ENCODE data around the gene MAP4K4.
"Not testable (repeated sequence)": the region's sequence is repeated elsewhere in the genome, so short reads cannot be mapped to it uniquely, and the experiment has no call there.

MAP4K4 gene

DNA sequence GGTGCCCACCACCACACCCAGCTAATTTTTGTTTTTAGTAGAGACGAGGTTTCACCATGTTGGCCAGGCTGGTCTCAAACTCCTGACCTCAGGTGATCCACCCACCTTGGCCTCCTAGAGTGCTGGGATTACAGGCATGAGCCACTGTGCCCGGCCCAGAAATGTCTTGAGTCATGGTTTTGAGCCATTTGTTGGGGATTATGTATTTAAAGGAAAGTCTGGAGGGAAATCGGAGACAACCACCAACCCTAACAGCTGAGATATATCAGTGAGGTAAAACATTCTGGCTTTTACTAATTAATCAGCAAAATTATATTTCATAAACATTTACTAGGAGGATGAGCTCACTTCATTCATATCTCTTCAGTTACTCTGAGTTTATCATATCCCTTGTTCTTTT, 72.2 kb downstream of the MAP4K4 start:
- not testable (repeated sequence) for DNase-seq

DNA sequence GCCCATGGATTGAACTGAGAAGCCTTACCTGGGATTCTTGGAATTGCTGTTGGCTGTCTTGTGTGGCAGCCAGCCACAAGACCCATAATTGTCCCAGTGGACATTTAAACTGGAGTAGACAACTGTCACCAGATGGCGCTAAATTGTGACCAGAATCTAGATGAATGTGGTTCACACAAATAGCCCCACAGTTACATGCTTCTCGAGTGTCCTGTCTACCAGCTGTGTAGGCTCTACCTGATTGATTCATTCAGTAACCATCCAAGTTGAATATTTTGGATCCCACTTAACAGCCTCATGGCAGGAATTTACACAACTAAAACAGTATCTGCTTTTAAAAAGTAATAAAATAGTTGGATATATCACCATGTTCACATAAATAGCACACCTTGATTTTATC, 73.2 kb downstream of the MAP4K4 start:
- DNase-seq, result peak in 1 of 2 donors; percentile 33

DNA sequence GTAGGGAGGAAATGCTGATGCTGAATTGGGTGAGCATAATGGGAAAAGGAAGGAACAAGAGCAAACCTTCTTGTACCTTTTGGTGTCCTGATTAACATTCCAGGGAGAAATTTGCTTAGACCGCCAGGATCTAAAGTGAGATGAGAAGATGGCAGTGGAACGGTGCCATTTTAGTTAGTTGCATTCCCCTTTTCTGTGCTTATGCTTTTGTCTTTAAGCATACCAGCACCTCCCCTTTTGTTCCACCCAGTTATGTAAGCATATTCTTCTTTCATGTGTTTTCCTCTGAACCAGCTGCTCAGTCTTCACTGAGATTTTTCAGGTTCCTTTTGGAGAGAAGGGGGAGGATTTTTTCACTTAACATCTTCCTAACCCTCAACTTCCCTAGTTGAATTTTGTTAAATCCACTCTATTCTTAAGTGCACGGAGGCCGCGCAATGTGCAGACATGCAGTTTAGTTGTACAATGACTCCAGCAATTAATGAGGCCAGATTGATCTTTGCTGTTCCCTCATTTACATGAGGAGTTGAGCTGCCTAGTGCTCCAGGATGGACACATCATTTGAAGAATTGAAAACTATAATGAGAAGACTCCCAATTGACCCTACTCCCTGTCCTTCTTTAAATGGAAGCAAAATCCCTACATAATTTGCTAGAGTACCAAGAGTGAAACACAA, 73.9 kb downstream of the MAP4K4 start:
- no peak for DNase-seq

DNA sequence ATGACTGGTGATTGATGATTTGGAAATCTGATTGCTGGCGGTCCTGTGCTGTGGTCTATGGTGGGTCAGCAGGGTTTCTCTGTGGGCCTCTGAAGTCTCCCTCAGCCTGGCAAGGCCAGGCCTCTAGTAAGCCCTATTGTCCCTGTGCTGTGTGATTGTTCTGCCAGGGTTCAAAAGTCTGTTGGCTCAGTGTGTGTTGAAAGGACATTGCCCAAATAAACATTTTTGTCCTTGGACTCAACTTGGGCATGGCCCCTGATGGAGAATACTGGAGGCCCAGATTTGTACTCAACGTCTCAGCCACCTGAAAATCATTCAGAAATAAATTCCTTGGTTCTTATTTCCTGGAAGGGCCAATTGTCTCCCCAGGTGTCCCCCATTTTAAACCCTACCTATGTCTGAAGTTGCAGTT, 74.4 kb downstream of the MAP4K4 start:
- DNase-seq, result no peak

DNA sequence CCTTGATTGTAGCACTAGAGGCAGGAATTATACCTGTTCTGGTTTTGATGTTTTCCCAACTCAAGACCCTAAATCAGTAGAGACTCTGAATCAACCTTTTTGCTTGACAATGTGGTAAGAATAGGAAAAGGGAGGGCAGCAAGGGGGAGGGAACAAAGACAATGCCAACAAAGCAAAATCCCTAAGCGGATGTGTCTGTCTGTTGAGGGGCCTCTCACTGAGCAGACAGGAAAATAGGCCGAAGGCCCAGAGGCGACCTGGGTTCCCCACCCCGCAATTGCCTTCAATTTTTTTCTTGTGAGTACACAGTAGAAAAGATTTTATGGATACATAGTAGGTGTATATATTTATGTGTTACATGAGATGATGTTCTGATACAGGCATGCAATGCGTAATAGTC, 75.6 kb downstream of the MAP4K4 start:
- no peak for DNase-seq

DNA sequence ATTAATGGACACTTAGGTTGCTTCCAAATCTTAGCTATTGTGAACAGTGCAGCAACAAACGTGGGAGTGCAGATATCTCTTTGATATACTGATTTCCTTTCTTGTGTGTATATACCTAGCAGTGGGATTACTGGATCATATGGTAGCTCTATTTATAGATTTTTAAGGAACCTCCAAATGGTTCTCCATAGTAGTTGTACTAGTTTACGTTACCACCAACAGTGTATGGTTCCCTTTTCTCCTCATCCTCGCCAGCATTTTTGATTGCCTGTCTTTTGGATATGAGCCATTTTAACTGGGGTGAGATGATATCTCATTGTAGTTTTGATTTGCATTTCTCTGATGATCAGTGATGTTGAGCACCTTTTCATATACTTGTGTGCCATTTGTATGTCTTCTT, 76.5 kb downstream of the MAP4K4 start:
- DNase-seq, result not testable (repeated sequence)

DNA sequence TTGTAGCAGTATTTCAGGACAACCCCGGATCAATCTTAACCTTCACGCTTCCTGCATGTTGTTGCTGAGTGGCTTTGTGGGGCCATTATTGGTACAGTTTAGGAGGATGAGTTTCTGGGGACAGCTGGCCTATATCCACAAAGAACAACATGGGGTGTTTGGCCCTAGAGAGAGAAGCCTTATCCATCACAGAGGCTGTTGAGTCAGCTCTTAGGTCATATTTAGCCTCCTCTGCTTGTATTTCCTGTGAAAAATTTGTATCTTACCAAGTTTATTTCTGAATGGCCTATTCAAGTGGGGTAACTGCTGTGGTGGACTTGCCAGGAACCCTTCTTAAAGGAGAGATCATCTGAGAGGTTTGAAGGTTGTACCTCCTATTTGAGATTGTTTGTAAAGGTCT, 77.6 kb downstream of the MAP4K4 start:
- DNase-seq, result no peak

DNA sequence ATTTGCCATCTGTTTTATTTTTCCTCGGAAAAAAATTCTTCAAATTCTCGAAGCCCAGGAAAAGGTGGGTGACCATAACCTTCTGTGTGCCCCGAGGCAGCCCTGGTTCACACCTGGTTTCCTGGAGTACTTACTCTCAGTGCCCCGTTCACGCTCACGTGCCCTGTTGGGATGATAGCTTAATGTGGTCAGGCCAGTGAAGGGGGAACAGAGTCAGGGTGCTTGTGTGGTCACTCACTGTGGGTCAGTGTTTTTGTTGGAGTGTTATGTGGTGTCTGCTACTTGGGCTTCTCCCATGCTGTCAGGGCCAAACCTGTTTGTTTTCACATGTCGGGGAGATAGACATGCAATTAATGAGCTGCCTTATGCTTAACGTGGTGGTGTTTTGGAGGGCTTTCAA, 78.1 kb downstream of the MAP4K4 start:
- no peak for DNase-seq

DNA sequence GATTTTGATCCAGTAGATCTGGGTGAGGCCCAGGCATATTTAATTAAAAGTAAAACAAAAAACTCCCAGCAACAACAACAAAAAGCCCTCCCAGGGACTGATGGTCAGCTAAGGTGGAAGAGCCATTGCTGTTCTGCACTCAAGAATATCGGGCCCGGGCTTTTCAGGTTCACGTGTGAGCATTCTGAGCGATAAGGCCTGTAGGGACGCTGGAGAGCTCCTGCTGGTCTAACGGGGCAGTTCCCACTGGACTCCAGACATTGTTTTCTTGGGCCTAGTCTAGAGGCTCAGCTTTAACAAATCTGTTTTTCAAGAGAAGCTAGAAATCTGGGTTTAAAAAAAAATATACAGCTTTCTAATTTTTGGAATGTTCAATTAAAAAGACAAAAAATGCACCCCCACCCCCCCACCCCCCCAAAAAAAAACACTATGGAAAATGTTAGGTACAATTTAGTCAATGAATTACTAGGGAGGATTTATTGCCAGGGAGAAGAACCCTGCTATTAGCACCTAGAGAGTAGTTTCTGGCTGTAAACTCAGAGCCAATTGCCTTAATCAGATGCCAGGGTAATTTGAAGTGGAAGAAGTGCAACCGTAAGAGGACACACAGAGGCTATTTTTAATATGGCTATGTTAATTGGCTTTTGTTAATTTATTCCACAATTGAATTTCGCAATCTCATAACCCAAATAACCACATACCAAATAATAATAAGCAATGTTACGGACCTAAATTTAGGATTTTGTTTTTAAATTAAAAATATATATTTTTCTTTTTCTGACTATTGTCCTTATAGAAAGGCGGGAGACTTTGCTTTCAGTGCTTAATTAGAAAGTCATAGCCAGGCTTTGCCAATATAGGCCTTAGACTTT, 78.9 kb downstream of the MAP4K4 start:
- no peak for DNase-seq

DNA sequence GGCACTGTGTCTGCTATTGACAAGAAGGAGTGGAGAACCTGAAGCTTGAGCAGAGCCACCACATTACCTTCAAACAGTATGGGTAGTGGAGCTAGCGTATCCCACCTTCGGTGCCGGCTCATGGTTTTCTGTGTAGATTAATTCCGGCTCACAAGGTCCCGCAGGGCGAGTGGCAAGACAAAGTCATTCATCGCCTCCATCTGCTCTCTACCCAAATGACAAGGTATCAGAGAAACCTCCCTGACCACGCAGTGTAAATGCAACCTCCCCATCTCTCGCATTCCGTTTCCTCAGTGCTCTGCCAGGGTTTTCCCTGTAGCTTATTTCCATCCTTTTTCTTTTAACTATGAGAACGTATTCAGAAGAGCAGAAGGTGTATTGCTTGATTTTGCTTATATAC, 79.8 kb downstream of the MAP4K4 start:
- no peak for DNase-seq

DNA sequence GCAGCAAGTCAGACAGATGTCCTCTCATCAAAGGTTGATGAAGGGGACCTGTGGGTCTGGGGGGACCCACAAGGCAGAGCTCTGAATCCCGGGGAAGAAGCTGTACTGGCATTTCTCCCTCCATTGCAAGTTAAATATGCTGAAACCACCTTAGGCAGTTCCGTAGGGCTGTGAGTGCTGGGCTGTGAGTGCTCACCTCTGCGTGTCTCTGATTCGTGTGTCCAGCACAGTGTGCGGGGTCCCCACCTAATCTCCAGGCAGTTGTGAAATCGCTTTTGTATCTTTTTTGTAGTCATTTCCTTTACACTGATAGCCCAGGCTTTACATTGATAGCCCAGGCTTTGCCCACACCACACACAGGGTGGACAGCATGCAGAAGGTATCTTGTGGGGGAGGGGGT, 80.6 kb downstream of the MAP4K4 start:
- DNase-seq, result no peak

DNA sequence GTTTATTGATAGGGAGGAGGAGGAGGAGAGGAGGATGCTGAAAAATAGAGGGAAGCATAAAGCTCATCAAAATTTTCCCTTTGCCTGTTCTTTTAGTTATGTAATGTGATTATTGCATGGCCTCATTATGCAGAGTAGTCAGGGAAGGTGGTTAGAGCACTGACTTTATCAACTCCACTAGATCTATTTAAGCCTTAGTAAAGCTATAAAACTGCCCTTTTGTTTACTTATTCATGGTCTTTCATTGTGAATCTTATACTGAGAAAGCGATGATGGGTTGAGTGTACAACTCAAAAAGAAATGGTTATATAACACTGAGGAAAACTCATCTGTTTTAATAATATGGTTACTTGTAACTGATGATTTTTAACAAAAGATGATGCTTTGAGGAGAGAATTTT, 81.7 kb downstream of the MAP4K4 start:
- no peak for DNase-seq

DNA sequence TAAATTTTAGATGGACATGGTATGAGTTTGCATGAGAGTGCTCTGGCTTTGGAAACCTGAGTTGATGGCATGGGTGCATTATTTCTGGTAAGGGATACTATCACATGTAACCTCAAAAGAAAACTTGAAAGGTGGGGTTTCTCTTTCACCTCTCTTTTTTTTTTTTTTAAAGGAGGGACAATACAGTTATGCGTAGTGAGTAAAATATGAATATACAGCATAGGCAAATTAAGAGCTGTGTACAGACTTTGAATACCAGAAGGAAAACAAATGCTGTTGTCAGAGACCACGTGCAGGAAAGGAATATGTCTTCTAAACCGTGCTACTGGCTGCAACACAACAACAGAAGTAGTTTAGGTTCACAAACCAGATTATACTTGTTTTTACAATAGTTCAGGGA, 82.1 kb downstream of the MAP4K4 start:
- DNase-seq, result no peak

DNA sequence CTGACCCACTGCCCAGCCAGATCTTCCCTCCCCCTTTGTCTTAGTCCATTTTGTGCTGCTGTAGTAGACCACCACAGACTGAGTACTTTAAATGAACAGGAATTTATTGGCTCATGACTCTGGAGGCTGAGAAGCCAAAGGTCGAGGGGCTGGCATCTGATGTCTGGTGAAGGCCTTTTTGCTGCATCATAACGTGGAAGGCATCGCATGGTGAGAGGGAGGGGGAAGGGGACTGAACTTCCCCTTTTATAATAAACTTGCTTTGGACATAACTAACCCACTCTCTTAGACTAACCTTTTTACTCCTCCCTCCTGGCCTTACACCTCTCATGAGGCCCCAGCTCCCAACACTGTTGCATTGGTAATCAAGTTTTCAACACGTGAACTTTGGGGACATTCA, 83.8 kb downstream of the MAP4K4 start:
- peak in 1 of 2 donors; percentile 33 for DNase-seq

DNA sequence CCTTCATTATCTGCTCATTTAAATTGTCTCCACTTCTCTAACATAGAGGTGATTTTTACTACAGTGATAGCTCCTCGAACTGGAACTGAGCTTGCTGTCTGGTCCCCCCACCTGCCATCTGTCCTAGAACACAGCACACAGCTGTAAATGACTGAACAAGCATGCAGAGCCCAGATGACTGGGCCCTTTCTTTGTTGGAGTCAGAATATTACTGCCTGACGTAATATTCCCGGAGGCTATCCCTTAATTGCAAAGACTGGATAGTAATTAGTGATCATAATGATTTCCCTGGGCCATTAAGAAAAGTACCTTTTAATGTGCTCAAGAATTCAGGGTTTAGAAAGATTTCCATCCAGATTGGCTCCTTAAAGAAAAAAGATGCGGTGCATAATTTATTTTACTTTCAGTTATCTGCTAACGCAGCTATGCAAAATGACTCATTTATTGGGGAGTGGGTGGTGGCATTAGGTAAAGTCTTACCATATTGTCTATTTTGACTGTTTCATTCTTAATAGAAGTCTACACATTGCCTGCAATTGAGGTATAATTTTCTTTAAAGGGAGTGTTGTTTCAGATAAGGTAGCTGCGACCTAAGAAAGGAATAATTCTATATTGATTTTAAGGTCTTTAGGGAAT, 84.4 kb downstream of the MAP4K4 start:
- DNase-seq, result no peak

DNA sequence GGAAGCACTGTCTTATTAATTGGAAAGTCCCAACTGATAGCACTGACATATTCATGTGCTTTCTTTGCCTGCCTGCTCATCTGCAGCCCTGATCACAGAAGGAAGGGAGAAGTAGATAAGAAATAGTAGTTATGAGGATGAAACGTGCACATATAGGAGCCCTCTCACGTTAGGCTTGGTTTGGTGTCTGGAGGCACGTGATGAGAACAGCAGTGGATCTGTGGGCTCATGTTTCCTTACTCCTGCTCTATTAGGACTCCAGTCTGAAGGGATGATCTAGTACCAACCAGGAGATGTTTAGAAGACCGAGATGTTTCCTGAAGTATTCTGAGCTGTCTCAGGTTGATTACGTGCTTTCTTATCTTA, 84.9 kb downstream of the MAP4K4 start:
- DNase-seq, result no peak

DNA sequence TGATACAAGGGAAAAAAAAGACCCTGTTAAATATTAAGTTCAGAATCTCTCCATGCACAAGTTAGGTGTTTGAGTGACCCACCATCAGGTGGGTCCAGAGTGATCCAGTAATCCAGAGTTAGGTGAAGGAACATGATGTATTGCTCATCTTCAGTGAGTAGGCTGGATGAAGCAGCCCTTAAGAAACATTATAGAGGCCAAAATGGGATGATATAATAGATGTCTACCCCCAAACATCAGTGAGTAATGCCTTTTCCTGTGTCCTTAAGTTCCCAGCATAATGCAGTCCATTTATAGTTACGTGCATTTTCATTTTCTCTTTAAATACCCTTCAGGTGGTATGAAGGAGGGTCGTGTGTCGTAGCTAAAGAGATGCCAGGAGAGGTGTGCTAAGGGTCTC, 89.6 kb downstream of the MAP4K4 start:
- no peak for DNase-seq

DNA sequence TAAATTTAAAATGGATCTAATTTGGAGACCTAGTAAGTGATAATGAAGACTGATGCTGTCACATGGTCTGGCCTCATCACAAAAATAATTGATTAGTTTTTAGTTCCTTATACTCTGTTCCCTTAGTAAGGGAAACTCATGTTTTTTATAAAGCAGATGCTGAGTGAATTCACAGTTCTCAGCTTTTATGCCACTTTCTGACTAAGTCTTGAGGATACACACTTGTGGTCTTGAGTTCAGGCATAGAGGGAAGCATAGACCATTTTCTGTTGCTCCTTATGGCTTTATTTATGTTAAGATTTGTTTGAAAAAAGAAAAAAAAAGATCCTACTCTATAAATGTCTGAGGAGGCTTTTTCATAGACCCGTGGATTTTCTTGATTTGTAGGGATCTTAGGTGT, 91.1 kb downstream of the MAP4K4 start:
- no peak for DNase-seq

DNA sequence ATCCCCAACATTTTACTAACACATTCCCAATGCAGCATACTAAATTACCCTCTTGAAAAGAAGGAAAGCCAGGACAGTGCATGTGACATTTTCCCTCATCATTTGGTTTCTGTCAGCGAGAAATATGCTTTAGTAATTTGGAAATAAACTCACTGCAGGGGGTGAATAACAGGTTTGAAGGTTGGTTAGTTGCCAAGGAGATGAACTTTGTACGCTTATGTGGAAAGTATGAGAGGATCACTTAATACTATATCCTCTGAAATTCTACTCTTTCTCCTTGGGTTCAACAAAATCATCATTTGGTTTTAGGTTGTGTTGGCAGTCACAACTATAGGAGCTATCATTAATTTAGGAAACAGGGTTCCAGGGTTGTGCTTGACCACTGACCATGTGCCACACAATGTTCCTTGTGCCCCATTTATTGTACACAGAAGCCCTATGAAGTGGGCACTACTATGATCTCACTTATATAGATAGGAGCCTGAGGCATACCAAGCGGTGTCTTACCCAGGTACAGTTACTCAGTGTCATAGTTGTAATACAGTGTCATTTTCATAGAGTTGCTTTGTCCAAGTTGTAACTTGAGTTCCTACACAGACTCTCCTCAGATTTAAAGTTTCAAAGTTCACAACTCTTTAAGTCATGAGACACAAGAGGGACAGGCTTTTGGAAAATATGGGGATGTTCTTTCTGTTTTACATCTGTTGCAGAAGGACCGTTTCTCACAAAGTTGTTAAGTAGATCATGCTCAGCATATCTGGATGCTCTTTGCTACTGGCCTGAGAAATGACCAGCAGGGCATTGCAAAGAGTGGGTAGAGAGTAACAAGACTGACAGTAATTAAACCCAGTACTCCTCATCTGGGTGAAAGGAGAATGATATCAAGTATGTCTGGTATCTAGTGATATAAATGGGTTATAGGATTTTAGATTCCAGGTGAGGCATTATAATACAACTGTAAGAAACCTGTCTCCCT, 91.8 kb downstream of the MAP4K4 start:
- DNase-seq, result no peak

DNA sequence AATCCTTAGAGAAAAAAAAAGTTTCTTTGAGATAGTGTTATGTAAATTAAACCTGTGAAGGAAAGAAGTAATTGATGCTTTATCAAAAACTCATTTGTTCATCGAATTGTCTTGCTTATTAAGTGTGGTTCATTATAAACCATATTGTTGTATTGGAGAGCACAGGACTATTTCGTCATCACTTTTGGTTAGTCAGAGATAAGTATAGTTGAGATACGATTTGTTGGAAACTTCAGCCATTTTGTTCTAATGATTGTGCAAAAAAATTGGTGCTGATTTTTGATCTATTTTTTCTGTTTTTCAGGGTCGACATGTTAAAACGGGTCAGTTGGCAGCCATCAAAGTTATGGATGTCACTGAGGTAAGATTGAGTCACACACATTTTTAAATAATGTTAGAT, 92.9 kb downstream of the MAP4K4 start:
- DNase-seq, result no peak

DNA sequence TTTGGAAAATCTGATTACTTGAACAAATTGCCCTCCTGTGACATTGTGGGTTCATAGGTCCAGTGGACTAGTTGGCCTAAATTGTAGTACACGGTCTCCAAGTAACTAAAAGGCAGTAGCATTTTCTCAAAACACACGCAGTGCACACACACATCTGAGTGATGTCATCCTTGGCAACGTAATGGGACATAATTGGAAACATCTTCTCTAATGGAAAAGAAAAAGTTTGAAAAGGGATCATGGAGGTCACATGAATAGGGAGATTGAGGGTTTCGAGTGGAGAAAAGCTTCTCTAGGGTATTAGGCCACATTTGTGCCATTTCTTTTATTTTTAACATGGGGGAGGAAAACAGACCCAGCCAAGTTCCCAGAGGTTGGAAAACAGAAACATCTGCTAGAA, 93.3 kb downstream of the MAP4K4 start:
- no peak for DNase-seq

DNA sequence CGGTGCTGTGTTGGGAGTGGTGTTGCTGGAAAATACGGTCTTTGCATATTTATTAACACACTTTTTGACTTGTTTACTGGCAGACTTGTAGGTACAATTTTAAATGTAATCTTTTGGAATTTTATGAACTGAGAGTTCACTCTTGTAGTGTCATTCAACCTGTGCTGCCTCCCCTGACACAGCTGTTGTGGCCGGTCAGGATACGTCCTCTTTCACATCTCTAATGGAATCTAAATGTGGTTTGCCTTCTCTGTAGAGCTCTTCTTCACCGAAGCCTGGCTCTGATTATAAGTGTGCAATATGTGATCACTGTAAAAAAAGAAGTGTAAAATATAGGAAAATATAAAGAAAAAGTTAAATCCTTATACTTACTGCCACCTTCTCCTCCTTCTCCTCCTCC, 94.7 kb downstream of the MAP4K4 start:
- DNase-seq, result no peak
